ENCODE data around the gene EIF5B.
"Not testable (repeated sequence)": the region's sequence is repeated elsewhere in the genome, so short reads cannot be mapped to it uniquely, and the experiment has no call there.

The EIF5B gene

DNA sequence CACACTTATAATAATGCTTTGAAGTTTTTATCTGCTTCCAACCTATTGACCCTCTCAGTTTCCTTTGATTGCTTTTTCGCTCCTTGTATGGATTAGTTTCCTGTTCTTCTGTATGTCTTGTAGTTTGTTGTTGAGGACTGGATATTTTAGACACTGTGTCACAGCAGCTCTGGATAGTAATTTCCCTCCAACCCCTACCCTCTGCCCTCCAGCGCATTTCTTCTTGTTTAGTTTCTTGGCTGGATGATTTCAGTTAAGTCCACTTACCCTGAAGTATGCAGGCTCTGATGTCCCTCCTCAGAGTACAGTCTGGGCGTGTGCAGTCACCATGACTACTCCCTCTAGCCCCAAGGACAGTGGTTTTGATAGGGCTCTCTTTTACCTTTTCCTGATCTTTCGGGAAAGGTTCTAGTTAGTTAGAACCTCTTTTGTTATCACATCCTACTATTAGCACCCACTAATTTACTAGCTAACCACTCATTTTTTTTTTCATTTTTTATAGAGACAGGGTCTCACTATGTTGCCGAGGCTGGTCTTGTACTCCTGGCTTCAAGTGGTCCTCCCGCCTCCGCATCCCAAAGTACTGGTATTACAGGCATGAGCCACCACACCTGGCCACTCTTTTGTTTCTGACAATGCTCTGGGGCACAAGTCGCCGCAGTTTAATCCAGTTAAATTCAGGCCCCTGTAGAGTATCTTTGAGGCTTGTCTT lies 19.9 kb upstream of the EIF5B start:
- Histone ChIP-seq H3K36me3 (ENCODE audit: control insufficient read depth, low read length) (peaks cover 39% of the 10 kb centered on the region), H3K27me3 (ENCODE audit: control insufficient read depth, low read length) (no peaks in the 10 kb centered on the region), H3K79me2 (ENCODE audit: control insufficient read depth, low read length) (no peaks in the 10 kb centered on the region), H4K20me1 (ENCODE audit: control insufficient read depth, insufficient read depth, low read depth, low read length) (no peaks in the 10 kb centered on the region), H3K4me3 (ENCODE audit: low read length) (no peak overlapping the region), H3K4me2 (ENCODE audit: low read length) (no peak overlapping the region), H3K27ac (ENCODE audit: low read depth, low read length) (no peak overlapping the region), H3K9me3 (ENCODE audit: control insufficient read depth, insufficient read depth, low read length) (no peaks in the 10 kb centered on the region), H3F3A (ENCODE audit: control insufficient read depth, insufficient read depth) (peaks cover 5% of the 10 kb centered on the region), H3K4me1 (ENCODE audit: control insufficient read depth, low read length) (no peaks in the 10 kb centered on the region), H3K9me2 (replicated peaks; ENCODE audit: control insufficient read depth, low read length) (no peaks in the 10 kb centered on the region)
- TF ChIP-seq CTCF (IDR thresholded peaks at IDR 0.05; ENCODE audit: low read depth, low read length, poor library complexity, severe bottlenecking) (no peak), EZH2phosphoT487 (IDR thresholded peaks at IDR 0.05; ENCODE audit: borderline replicate concordance, low read length) (no peak)

DNA sequence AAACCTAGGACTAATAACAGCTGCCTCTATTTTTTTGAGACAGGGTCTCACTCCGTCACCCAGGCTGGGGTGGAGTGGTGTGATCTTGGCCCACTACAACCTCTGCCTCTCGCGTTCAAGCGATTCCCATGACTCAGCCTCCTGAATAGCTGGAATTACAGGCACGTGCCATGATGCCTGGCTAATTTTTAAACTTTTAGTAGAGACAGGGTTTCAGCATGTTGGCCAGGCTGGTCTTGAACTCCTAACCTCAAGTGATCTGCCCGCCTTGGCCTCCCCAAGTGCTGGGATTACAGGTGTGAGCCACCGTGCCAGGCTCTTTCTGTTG lies 19.4 kb upstream of the EIF5B start:
- not testable (repeated sequence) for H3K79me2 ChIP-seq (ENCODE audit: control insufficient read depth, low read length); H3K9me2 ChIP-seq (replicated peaks; ENCODE audit: control insufficient read depth, low read length)
- H3K36me3 ChIP-seq (ENCODE audit: control insufficient read depth, low read length), result peaks cover 41% of the 10 kb centered on the region

DNA sequence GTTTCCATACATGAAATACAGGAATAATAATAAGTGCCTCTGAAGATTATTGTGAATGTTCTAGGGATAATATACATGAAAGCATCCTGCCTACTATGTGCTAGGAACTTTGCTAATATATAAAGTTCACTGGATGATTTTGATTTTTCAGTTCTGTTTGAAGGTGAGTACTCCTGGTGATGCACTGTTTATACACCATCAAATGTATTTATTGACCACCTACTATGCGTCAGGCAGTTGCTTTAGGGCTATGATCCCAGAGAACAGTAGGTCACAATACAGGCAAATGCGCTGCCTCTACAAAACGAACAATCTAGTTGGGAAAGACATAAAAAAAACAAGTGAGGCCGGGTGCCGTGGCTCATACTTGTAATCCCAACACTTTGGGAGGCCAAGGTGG lies 11.8 kb upstream of the EIF5B start:
- peaks cover 66% of the 10 kb centered on the region for H3K36me3 ChIP-seq (ENCODE audit: control insufficient read depth, low read length)
- no peaks in the 10 kb centered on the region for H3K4me1 ChIP-seq (ENCODE audit: control insufficient read depth, low read length)
- no peaks in the 10 kb centered on the region for H3F3A ChIP-seq (ENCODE audit: control insufficient read depth, insufficient read depth)
- no peak overlapping the region for H3K4me3 ChIP-seq (ENCODE audit: low read length)
- no peaks in the 10 kb centered on the region for H3K27me3 ChIP-seq (ENCODE audit: control insufficient read depth, low read length)
- H3K79me2 ChIP-seq (ENCODE audit: control insufficient read depth, low read length), result peaks cover 10% of the 10 kb centered on the region
- no peak overlapping the region for H3K27ac ChIP-seq (ENCODE audit: low read depth, low read length)
- no peak for TF ChIP-seq EZH2phosphoT487 (IDR thresholded peaks at IDR 0.05; ENCODE audit: borderline replicate concordance, low read length)
- TF ChIP-seq CTCF (IDR thresholded peaks at IDR 0.05; ENCODE audit: low read depth, low read length, poor library complexity, severe bottlenecking), result no peak
- H4K20me1 ChIP-seq (ENCODE audit: control insufficient read depth, insufficient read depth, low read depth, low read length), result no peaks in the 10 kb centered on the region
- no peaks in the 10 kb centered on the region for H3K9me2 ChIP-seq (replicated peaks; ENCODE audit: control insufficient read depth, low read length)
- no peaks in the 10 kb centered on the region for H3K9me3 ChIP-seq (ENCODE audit: control insufficient read depth, insufficient read depth, low read length)
- no peak overlapping the region for H3K4me2 ChIP-seq (ENCODE audit: low read length)

More for the DNA sequence above, 19.4 kb upstream of the EIF5B start:
- H3K9me3 ChIP-seq (ENCODE audit: control insufficient read depth, insufficient read depth, low read length); H3K4me1 ChIP-seq (ENCODE audit: control insufficient read depth, low read length); H3K27ac ChIP-seq (ENCODE audit: low read depth, low read length); H3K27me3 ChIP-seq (ENCODE audit: control insufficient read depth, low read length); H3K4me3 ChIP-seq (ENCODE audit: low read length); H3F3A ChIP-seq (ENCODE audit: control insufficient read depth, insufficient read depth); H4K20me1 ChIP-seq (ENCODE audit: control insufficient read depth, insufficient read depth, low read depth, low read length); H3K4me2 ChIP-seq (ENCODE audit: low read length): not testable (repeated sequence)

GRCh38 chr2:99335911-99336803 lies 1.0 kb upstream of the EIF5B start, which contains the start of gene TXNDC9:
Gene TXNDC9, minus strand, starts transcription at chr2:99336333. Its CDS starts 3,123 bp downstream, at chr2:99333210.
- Histone ChIP-seq H3K4me2 (ENCODE audit: low read length) (peak within 1 kb of the TSS; percentile 85), H3K27me3 (ENCODE audit: control insufficient read depth, low read length) (no peaks in the 10 kb centered on the region), H3K36me3 (ENCODE audit: control insufficient read depth, low read length) (peaks cover 29% of the 10 kb centered on the region), H3K79me2 (ENCODE audit: control insufficient read depth, low read length) (peaks cover 87% of the 10 kb centered on the region), H3K4me1 (ENCODE audit: control insufficient read depth, low read length) (peaks cover 47% of the 10 kb centered on the region), H3K9me3 (ENCODE audit: control insufficient read depth, insufficient read depth, low read length) (no peaks in the 10 kb centered on the region), H3K9me2 (replicated peaks; ENCODE audit: control insufficient read depth, low read length) (no peaks in the 10 kb centered on the region), H4K20me1 (ENCODE audit: control insufficient read depth, insufficient read depth, low read depth, low read length) (peaks cover 20% of the 10 kb centered on the region), H3F3A (ENCODE audit: control insufficient read depth, insufficient read depth) (peaks cover 6% of the 10 kb centered on the region), H3K4me3 (ENCODE audit: low read length) (peak within 1 kb of the TSS; percentile 83), H3K27ac (ENCODE audit: low read depth, low read length) (peak within 1 kb of the TSS; percentile 75)
- TF ChIP-seq CTCF (IDR thresholded peaks at IDR 0.05; ENCODE audit: low read depth, low read length, poor library complexity, severe bottlenecking) (no peak), EZH2phosphoT487 (IDR thresholded peaks at IDR 0.05; ENCODE audit: borderline replicate concordance, low read length) (no peak)
